Measurements from ENCODE around the gene CHMP4B.

DNA sequence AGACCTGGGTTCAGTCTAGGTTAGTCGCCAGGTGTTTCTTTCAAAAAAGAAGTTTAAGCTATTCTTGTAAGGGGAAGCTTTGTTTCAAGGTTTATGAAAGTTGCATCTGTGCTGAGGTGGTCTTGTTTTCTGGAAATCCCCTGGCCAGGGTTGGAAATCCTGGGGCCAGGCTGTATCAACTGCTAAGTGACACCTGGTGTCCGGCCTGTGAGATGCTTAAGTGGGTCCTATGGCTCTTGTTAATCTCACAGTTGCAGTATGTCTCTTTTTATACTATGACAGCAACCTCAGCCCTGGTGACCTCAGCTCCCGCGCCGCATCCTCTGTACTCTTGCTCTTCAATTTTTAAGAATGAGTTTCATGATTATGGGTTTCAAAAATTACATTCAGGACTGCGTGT lies 72.0 kb downstream of the CHMP4B start:
- TF ChIP-seq, protein P1, sequence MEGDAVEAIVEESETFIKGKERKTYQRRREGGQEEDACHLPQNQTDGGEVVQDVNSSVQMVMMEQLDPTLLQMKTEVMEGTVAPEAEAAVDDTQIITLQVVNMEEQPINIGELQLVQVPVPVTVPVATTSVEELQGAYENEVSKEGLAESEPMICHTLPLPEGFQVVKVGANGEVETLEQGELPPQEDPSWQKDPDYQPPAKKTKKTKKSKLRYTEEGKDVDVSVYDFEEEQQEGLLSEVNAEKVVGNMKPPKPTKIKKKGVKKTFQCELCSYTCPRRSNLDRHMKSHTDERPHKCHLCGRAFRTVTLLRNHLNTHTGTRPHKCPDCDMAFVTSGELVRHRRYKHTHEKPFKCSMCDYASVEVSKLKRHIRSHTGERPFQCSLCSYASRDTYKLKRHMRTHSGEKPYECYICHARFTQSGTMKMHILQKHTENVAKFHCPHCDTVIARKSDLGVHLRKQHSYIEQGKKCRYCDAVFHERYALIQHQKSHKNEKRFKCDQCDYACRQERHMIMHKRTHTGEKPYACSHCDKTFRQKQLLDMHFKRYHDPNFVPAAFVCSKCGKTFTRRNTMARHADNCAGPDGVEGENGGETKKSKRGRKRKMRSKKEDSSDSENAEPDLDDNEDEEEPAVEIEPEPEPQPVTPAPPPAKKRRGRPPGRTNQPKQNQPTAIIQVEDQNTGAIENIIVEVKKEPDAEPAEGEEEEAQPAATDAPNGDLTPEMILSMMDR (IDR thresholded peaks at IDR 0.05) = no peak
- no peak for TF ChIP-seq POLR2A (IDR thresholded peaks at IDR 0.05)

Data from adrenal gland (tissue), 5 donors.